HEK293 (cell line): ENCODE data around the gene SLC12A4.

Source experiments
- CTCF ChIA-PET: fragments of 350-600 bp; formaldehyde crosslinking; extraction: SDS; loops from one replicate; lab custom pipeline; 2021; ENCODE audit warnings: antibody characterized with exemption; lab: Yijun Ruan, JAX
- POLR2A ChIA-PET: fragments of 300-600 bp; formaldehyde crosslinking; extraction: SDS; loops from one replicate; lab custom pipeline; 2020; ENCODE audit warnings: antibody characterized with exemption, inconsistent platforms; lab: Yijun Ruan, JAX
- H3K27ac ChIP-seq: fragments of 200-500 bp; sonication (Bioruptor generic); 2 replicates; pipeline ENCODE4 v1.5.1; 2014; ENCODE audit warnings: low read depth, low read length, control low read depth, inconsistent platforms; ENCODE audit errors: extremely low read depth
- H3K36me3 ChIP-seq, 2 experiments: fragments of 200-500 bp in 1 of 2; sonication (Bioruptor generic) in 1 of 2; 1 replicate in 1 of 2; 2 replicates in 1 of 2; pipeline ENCODE4 v1.5.1; 2014 to 2017; ENCODE audit warnings: inconsistent platforms in 2 of 2, low read length in 2 of 2; ENCODE audit not compliant: control insufficient read depth in 2 of 2, insufficient read depth in 1 of 2
- H3K4me1 ChIP-seq: fragments of 200-500 bp; sonication (Bioruptor generic); 2 replicates; pipeline ENCODE4 v1.5.1; 2014; ENCODE audit warnings: mild to moderate bottlenecking, low read length, inconsistent platforms; ENCODE audit not compliant: control insufficient read depth, insufficient read depth
- H3K4me3 ChIP-seq: 2 replicates; pipeline ENCODE4 v1.5.1; 2011; ENCODE audit warnings: low read depth, mild to moderate bottlenecking, control low read depth, low read length, moderate library complexity
- H3K9me3 ChIP-seq: fragments of 200-500 bp; sonication (Bioruptor generic); 2 replicates; pipeline ENCODE4 v1.5.1; 2014; ENCODE audit warnings: low read depth, low read length, inconsistent platforms; ENCODE audit not compliant: control insufficient read depth, insufficient read depth
- BCL11B ChIP-seq: fragments of 450-650 bp; formaldehyde crosslinking; IDR thresholded peaks from 2 replicates; pipeline ENCODE4 v1.5.1; 2016; ENCODE audit warnings: low read depth, missing biosample characterization, missing genetic modification characterization
- EGR2 ChIP-seq: fragments of 450-650 bp; formaldehyde crosslinking; IDR thresholded peaks from 2 replicates; pipeline ENCODE4 v1.5.1; 2016; ENCODE audit warnings: low read depth, missing biosample characterization, missing genetic modification characterization
- SP7 ChIP-seq: fragments of 450-650 bp; formaldehyde crosslinking; IDR thresholded peaks from 2 replicates; pipeline ENCODE4 v1.5.1; 2016; ENCODE audit warnings: missing biosample characterization, missing genetic modification characterization
- ZBTB21 ChIP-seq: fragments of 450-650 bp; formaldehyde crosslinking; IDR thresholded peaks from 2 replicates; pipeline ENCODE4 v1.5.1; 2017; ENCODE audit warnings: missing biosample characterization, missing genetic modification characterization
- ZBTB26 ChIP-seq: fragments of 450-650 bp; formaldehyde crosslinking; optimal IDR thresholded peaks from 2 replicates; pipeline ENCODE3; 2016; ENCODE audit warnings: missing biosample characterization, mild to moderate bottlenecking, missing genetic modification characterization
- ZFHX2 ChIP-seq: fragments of 450-650 bp; formaldehyde crosslinking; conservative IDR thresholded peaks from 2 replicates; pipeline ENCODE4 v1.5.1; 2016; ENCODE audit warnings: missing biosample characterization, missing genetic modification characterization
- ZFP69B ChIP-seq: fragments of 450-650 bp; formaldehyde crosslinking; IDR thresholded peaks from 2 replicates; pipeline ENCODE4 v1.5.1; 2016; ENCODE audit warnings: missing biosample characterization, missing genetic modification characterization
- ZNF18 ChIP-seq: fragments of 450-650 bp; formaldehyde crosslinking; IDR thresholded peaks from 2 replicates; pipeline ENCODE4 v1.5.1; 2016; ENCODE audit warnings: missing biosample characterization, missing genetic modification characterization
- ZNF23 ChIP-seq: fragments of 450-650 bp; formaldehyde crosslinking; IDR thresholded peaks from 2 replicates; pipeline ENCODE4 v1.5.1; 2016; ENCODE audit warnings: missing biosample characterization, missing genetic modification characterization, borderline replicate concordance
- ZNF248 ChIP-seq: fragments of 450-650 bp; formaldehyde crosslinking; IDR thresholded peaks from 2 replicates; pipeline ENCODE4 v1.5.1; 2017; ENCODE audit warnings: missing biosample characterization, missing genetic modification characterization
- ZNF274 ChIP-seq, 2 experiments: fragments of 200-500 bp in 1 of 2; fragments of 450-650 bp in 1 of 2; sonication (Bioruptor generic) in 1 of 2; formaldehyde crosslinking in 1 of 2; IDR thresholded peaks; 2 replicates each; pipeline versions ENCODE4 v1.5.1 to v1.6.1; 2014 to 2016; ENCODE audit warnings: borderline replicate concordance in 1 of 2, inconsistent platforms in 1 of 2, low read length in 1 of 2, missing biosample characterization in 1 of 2, missing genetic modification characterization in 1 of 2
- ZNF398 ChIP-seq: fragments of 450-650 bp; formaldehyde crosslinking; IDR thresholded peaks from 2 replicates; pipeline ENCODE4 v1.5.1; 2017; ENCODE audit warnings: missing biosample characterization, missing genetic modification characterization
- ZNF416 ChIP-seq: fragments of 450-650 bp; formaldehyde crosslinking; IDR thresholded peaks from 2 replicates; pipeline ENCODE4 v1.5.1; 2016; ENCODE audit warnings: missing biosample characterization, missing genetic modification characterization
- ZNF423 ChIP-seq: fragments of 450-650 bp; formaldehyde crosslinking; IDR thresholded peaks from 2 replicates; pipeline ENCODE4 v1.5.1; 2016; ENCODE audit warnings: missing biosample characterization, missing genetic modification characterization
- ZNF473 ChIP-seq: fragments of 450-650 bp; formaldehyde crosslinking; IDR thresholded peaks from 2 replicates; pipeline ENCODE4 v1.5.1; 2017; ENCODE audit warnings: missing biosample characterization, missing genetic modification characterization
- ZNF549 ChIP-seq: fragments of 450-650 bp; IDR thresholded peaks from 2 replicates; pipeline ENCODE4 v1.5.1; 2018; ENCODE audit warnings: missing biosample characterization, missing genetic modification characterization, mild to moderate bottlenecking, inconsistent platforms, moderate library complexity
- ZNF76 ChIP-seq: fragments of 450-650 bp; formaldehyde crosslinking; IDR thresholded peaks from 2 replicates; pipeline ENCODE4; 2016; ENCODE audit warnings: low read depth, missing biosample characterization, missing genetic modification characterization, borderline replicate concordance
- ZNF768 ChIP-seq: fragments of 450-650 bp; formaldehyde crosslinking; IDR thresholded peaks from 2 replicates; pipeline ENCODE4 v1.5.1; 2018; ENCODE audit warnings: missing biosample characterization, mild to moderate bottlenecking, missing genetic modification characterization
- ZNF843 ChIP-seq: fragments of 450-650 bp; formaldehyde crosslinking; IDR thresholded peaks from 2 replicates; pipeline ENCODE4 v1.5.1; 2016; ENCODE audit warnings: missing biosample characterization, missing genetic modification characterization
- TF ChIP-seq, protein P1 (sequence below): fragments of 450-650 bp; formaldehyde crosslinking; IDR thresholded peaks from 2 replicates; pipeline ENCODE4 v1.5.1; 2016; ENCODE audit warnings: missing biosample characterization, missing genetic modification characterization
- TF ChIP-seq, protein P2 (sequence below): fragments of 450-650 bp; formaldehyde crosslinking; IDR thresholded peaks from 2 replicates; pipeline ENCODE4 v1.5.1; 2016; ENCODE audit warnings: missing biosample characterization, missing genetic modification characterization

SLC12A4 gene

DNA sequence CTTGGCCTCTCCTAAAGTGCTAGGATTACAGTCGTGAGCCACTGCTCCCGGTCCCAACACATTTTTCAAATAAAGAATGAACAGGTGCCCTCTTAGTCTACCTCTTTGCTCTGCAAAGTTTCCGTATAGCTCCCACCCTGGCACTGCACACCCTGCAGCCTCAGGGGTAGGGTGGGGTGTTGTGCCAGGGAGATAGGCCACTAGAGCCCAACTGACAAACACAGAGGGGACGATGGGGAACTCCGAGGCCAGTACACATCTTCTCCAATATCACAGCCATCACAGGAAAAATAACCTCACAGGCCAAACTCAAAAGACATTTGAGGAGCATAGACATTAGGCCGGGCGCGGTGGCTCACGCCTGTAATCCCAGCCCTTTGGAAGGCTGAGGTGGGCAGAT lies 2.7 kb upstream of the SLC12A4 start (continued):
- TF ChIP-seq, protein P1, sequence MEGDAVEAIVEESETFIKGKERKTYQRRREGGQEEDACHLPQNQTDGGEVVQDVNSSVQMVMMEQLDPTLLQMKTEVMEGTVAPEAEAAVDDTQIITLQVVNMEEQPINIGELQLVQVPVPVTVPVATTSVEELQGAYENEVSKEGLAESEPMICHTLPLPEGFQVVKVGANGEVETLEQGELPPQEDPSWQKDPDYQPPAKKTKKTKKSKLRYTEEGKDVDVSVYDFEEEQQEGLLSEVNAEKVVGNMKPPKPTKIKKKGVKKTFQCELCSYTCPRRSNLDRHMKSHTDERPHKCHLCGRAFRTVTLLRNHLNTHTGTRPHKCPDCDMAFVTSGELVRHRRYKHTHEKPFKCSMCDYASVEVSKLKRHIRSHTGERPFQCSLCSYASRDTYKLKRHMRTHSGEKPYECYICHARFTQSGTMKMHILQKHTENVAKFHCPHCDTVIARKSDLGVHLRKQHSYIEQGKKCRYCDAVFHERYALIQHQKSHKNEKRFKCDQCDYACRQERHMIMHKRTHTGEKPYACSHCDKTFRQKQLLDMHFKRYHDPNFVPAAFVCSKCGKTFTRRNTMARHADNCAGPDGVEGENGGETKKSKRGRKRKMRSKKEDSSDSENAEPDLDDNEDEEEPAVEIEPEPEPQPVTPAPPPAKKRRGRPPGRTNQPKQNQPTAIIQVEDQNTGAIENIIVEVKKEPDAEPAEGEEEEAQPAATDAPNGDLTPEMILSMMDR (tag by site-specific recombination) = no peak
- TF ChIP-seq ZNF274 (IDR thresholded peaks at IDR 0.05; ENCODE audit: low read length) (no peak), ZNF274 (tag by site-specific recombination; IDR thresholded peaks at IDR 0.05; ENCODE audit: borderline replicate concordance) (no peak), ZBTB21 (tag by site-specific recombination) (no peak), ZNF416 (tag by site-specific recombination) (no peak)

GRCh38 chr16:67969254-67970039 lies 1.0 kb upstream of the SLC12A4 start:
- H3K4me1 ChIP-seq = no peaks in the 10 kb centered on the region; the same call in none of the 2 replicates
- H3K9me3 ChIP-seq = no peaks in the 10 kb centered on the region
- peaks cover 0 to 18% of the 10 kb centered on the region in 2 experiments; a peak in 1 of 3 replicates for H3K36me3 ChIP-seq
- no peak overlapping the region for H3K27ac ChIP-seq
- POLR2A ChIA-PET = no interaction called here
- no peak overlapping the region for H3K4me3 ChIP-seq
- TF ChIP-seq ZFHX2 (peak; percentile 28), ZNF473 (tag by site-specific recombination) (no peak), EGR2 (tag by site-specific recombination) (0 out of 2 replicates have a peak, but pooled peaks have one; percentile 17)
- CTCF ChIA-PET = interaction anchor here (0.7 kb wide), 1 partner anchor 294 kb away, joined by 3 read pairs; no protein-coding TSS in a partner anchor

DNA sequence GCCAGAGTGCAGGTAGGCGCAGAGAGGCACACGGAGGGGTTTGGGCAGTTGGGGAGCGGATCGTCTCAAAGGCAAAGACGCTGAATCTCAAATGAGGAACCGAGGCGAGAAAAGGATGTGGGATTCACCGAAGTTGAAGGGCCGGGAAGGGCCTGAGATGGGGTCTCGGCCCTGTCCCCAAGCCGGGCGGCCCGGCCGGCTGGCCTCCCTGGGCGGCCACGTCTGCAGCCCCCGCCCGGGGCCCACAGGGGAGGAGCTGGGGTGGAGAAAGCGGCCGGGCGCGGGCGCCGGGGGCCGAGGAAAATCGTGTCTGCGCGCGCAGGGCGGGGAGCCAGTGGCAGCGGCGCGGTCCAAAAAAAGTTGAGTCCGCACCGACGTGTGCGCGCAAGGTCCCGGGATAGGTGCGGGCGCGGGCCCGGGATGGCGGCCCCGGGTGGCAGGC lies 458 bp downstream of the SLC12A4 start:
- Histone ChIP-seq H3K27ac (peak overlapping the region; percentile 80; the same call in 1 of the 2 replicates), H3K36me3 (peaks cover 0 to 31% of the 10 kb centered on the region in 2 experiments; a peak in 1 of 3 replicates), H3K4me1 (no peaks in the 10 kb centered on the region; the same call in none of the 2 replicates), H3K4me3 (peak overlapping the region; percentile 68), H3K9me3 (no peaks in the 10 kb centered on the region)
- ChIA-PET POLR2A (interaction anchor here (0.9 kb wide), 1 partner anchor 31 kb away, joined by 3 read pairs; the partner anchor contains the start of gene PSMB10), CTCF (no interaction called here)
- TF ChIP-seq ZNF18 (tag by site-specific recombination) (no peak), ZNF398 (tag by site-specific recombination) (no peak), ZNF23 (tag by site-specific recombination) (no peak), ZNF248 (tag by site-specific recombination) (no peak), ZNF843 (tag by site-specific recombination) (no peak), ZNF768 (tag by site-specific recombination) (no peak), ZBTB26 (tag by site-specific recombination) (peak; percentile 93), SP7 (tag by site-specific recombination) (no peak), BCL11B (no peak), ZFP69B (tag by site-specific recombination) (peak; percentile 72), ZNF549 (no peak), ZNF76 (0 out of 2 replicates have a peak, but pooled peaks have one; percentile 29), ZBTB21 (tag by site-specific recombination) (no peak), ZNF423 (no peak)
- TF ChIP-seq, protein P2, sequence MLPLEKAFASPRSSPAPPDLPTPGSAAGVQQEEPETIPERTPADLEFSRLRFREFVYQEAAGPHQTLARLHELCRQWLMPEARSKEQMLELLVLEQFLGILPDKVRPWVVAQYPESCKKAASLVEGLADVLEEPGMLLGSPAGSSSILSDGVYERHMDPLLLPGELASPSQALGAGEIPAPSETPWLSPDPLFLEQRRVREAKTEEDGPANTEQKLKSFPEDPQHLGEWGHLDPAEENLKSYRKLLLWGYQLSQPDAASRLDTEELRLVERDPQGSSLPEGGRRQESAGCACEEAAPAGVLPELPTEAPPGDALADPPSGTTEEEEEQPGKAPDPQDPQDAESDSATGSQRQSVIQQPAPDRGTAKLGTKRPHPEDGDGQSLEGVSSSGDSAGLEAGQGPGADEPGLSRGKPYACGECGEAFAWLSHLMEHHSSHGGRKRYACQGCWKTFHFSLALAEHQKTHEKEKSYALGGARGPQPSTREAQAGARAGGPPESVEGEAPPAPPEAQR (tag by site-specific recombination) = no peak
